CD14-positive monocyte (primary cell): ENCODE measurements around the gene COQ2. TPM values are rescaled to one million over a fixed set of nuclear protein-coding genes. Genes with fewer than 3 reads are reported as not detected.
A peak's percentile ranks its signal among the peaks of the same experiment; 100 is the strongest.

ENCODE experiments used
- DNase-seq, 3 donors: peaks; one replicate each; pipeline ENCODE4 v3.0.0-alpha.2; 2011 to 2022
- H2AFZ ChIP-seq: 2 replicates; pipeline ENCODE4 v1.6.0; 2012; ENCODE audit warnings: mild to moderate bottlenecking, low read depth, low read length, inconsistent platforms; ENCODE audit not compliant: insufficient read depth, poor library complexity, severe bottlenecking
- H3K27ac ChIP-seq, 2 donors: 1 replicate in 1 of 2; 2 replicates in 1 of 2; pipeline ENCODE4 v1.5.1; 2012 to 2013; ENCODE audit warnings: low read length in 2 of 2, control low read depth in 1 of 2, inconsistent platforms in 1 of 2, low read depth in 1 of 2, mild to moderate bottlenecking in 1 of 2
- H3K27me3 ChIP-seq, 2 donors: one replicate each; pipeline versions ENCODE4 v1.6.0 to v1.6.1; 2011 to 2013; ENCODE audit warnings: low read length in 2 of 2; ENCODE audit not compliant: control insufficient read depth in 2 of 2, insufficient read depth in 2 of 2
- H3K36me3 ChIP-seq, 2 donors: replicated peaks in 1 of 2; 1 replicate in 1 of 2; 2 replicates in 1 of 2; pipeline versions ENCODE4 v1.5.1 to v1.6.1; 2012 to 2013; ENCODE audit warnings: low read length in 2 of 2, control low read depth in 1 of 2, inconsistent platforms in 1 of 2, mild to moderate bottlenecking in 1 of 2; ENCODE audit not compliant: insufficient read depth in 2 of 2, control insufficient read depth in 1 of 2
- H3K4me1 ChIP-seq, 2 donors: 1 replicate in 1 of 2; 2 replicates in 1 of 2; pipeline versions ENCODE4 v1.5.1 to v1.6.1; 2012 to 2013; ENCODE audit warnings: low read length in 2 of 2, control low read depth in 1 of 2, inconsistent platforms in 1 of 2, mild to moderate bottlenecking in 1 of 2, moderate library complexity in 1 of 2; ENCODE audit not compliant: insufficient read depth in 2 of 2, control insufficient read depth in 1 of 2
- H3K4me2 ChIP-seq: replicated peaks from 2 replicates; pipeline ENCODE3; 2012; ENCODE audit warnings: low read length, moderate library complexity, mild to moderate bottlenecking; ENCODE audit not compliant: poor library complexity, severe bottlenecking; ENCODE audit errors: extremely low read depth
- H3K4me3 ChIP-seq, 3 experiments: fragments of 200-600 bp in 1 of 3; sonication (generic) in 1 of 3; replicated peaks in 1 of 3; 1 replicate in 2 of 3; 2 replicates in 1 of 3; pipeline ENCODE4 v1.5.1; 2011 to 2013; ENCODE audit warnings: low read length in 3 of 3, mild to moderate bottlenecking in 3 of 3, control low read depth in 2 of 3, low read depth in 2 of 3, inconsistent platforms in 1 of 3, moderate library complexity in 1 of 3
- H3K79me2 ChIP-seq: 2 replicates; pipeline ENCODE4 v1.6.0; 2012; ENCODE audit warnings: mild to moderate bottlenecking, control low read depth, inconsistent platforms, low read length, moderate library complexity; ENCODE audit not compliant: insufficient read depth
- H3K9ac ChIP-seq: 2 replicates; pipeline ENCODE4 v1.6.0; 2017; ENCODE audit warnings: low read length, mild to moderate bottlenecking; ENCODE audit not compliant: insufficient read depth, poor library complexity, severe bottlenecking
- H3K9me3 ChIP-seq, 2 donors: replicated peaks in 1 of 2; 1 replicate in 1 of 2; 2 replicates in 1 of 2; pipeline versions ENCODE4 v1.5.1 to v1.6.1; 2012 to 2013; ENCODE audit warnings: low read length in 2 of 2, control low read depth in 1 of 2; ENCODE audit not compliant: control insufficient read depth in 1 of 2, insufficient read depth in 1 of 2
- H4K20me1 ChIP-seq: 2 replicates; pipeline ENCODE4 v1.6.0; 2012; ENCODE audit warnings: mild to moderate bottlenecking, low read length, control low read depth, moderate library complexity; ENCODE audit not compliant: insufficient read depth
- H3K27ac Mint-ChIP-seq, 7 donors: one replicate each; pipeline ENCODE4 v1.8.0; 2020; ENCODE audit warnings: mild to moderate bottlenecking in 7 of 7, mixed read lengths in 7 of 7, moderate library complexity in 6 of 7, inconsistent platforms in 2 of 7
- H3K27me3 Mint-ChIP-seq, 3 donors: one replicate each; pipeline ENCODE4 v1.8.0; 2021 to 2022; ENCODE audit warnings: low read depth in 3 of 3, mild to moderate bottlenecking in 3 of 3, mixed read lengths in 3 of 3, moderate library complexity in 3 of 3, inconsistent platforms in 1 of 3
- H3K36me3 Mint-ChIP-seq, 2 donors: one replicate each; pipeline ENCODE4 v1.8.0; 2020; ENCODE audit warnings: mixed read lengths in 2 of 2, inconsistent platforms in 1 of 2, mild to moderate bottlenecking in 1 of 2
- H3K4me1 Mint-ChIP-seq: one replicate; pipeline ENCODE4 v1.8.0; 2020; ENCODE audit warnings: mild to moderate bottlenecking, mixed read lengths
- H3K4me3 Mint-ChIP-seq, 2 donors: one replicate each; pipeline ENCODE4 v1.8.0; 2020; ENCODE audit warnings: mild to moderate bottlenecking in 2 of 2, mixed read lengths in 2 of 2, moderate library complexity in 1 of 2
- H3K9me3 Mint-ChIP-seq, 7 donors: one replicate each; pipeline ENCODE4 v1.8.0; 2020 to 2022; ENCODE audit warnings: mixed read lengths in 7 of 7, mild to moderate bottlenecking in 6 of 7, moderate library complexity in 6 of 7, inconsistent platforms in 2 of 7
- CTCF ChIP-seq: fragments of 200-600 bp; IDR thresholded peaks from one replicate; pipeline ENCODE4 v1.8.0; 2022; ENCODE audit warnings: antibody characterized with exemption, mild to moderate bottlenecking
- WGBS: methylation state at CpG from one replicate; pipeline ENCODE4 v1.1.5; 2013; ENCODE audit warnings: missing lambda C conversion rate; ENCODE audit not compliant: insufficient coverage; 5-methylcytosine and 5-hydroxymethylcytosine counted together
- intact Hi-C, 2 donors: fragments of 100-400 bp; cut with micrococcal nuclease; formaldehyde crosslinking; loops; one replicate each; pipeline versions ENCODE4 v1.15.0 to v1.15.1; 2023
- polyA plus RNA-seq, 3 donors: library from polyadenylated mRNA; depleted of rRNA in 1 of 3; unstranded in 2 of 3; stranded (reverse) in 1 of 3; fragments of 300-500 nt in 2 of 3; fragments of >200 nt in 1 of 3; fragmentation: Illumina TruSeq in 2 of 3; gene quantifications; 1 replicate in 2 of 3; 2 replicates in 1 of 3; pipeline ENCODE4 v1.2.3, GENCODE V29; 2012 to 2021

Gene COQ2
- polyA plus RNA-seq, 3 donors: 14.7 to 48.6 (median 40.7) TPM

- Mint-ChIP-seq H3K4me1 (peaks cover 56% of the 10 kb centered on the region), H3K36me3 (peaks cover 6 to 12% of the 10 kb centered on the region in 2 donors), H3K9me3 (peaks cover 0 to 4% (median 0%) of the 10 kb centered on the region in 7 donors), H3K27me3 (peaks cover 0 to 5% (median 0%) of the 10 kb centered on the region in 3 donors), H3K4me3 (peak overlapping the region; percentile 64 to 78), H3K27ac (peak overlapping the region; percentile 30 to 95 (median 89))
- peak overlapping the region in 2 of 3 experiments; percentile 13 to 59 for H3K4me3 ChIP-seq
- H3K27me3 ChIP-seq: no peaks in the 10 kb centered on the region
- TF ChIP-seq CTCF: no peak
- peaks cover 3% of the 10 kb centered on the region for H3K79me2 ChIP-seq
- H3K4me1 ChIP-seq: peaks cover 46 to 59% of the 10 kb centered on the region in 2 donors
- peak overlapping the region; percentile 34 to 91 for H3K27ac ChIP-seq
- DNase-seq: peak in 1 of 3 donors; percentile 28
- H2AFZ ChIP-seq: peak overlapping the region; percentile 62
- H3K36me3 ChIP-seq: no peaks in the 10 kb centered on the region
- no peak overlapping the region for H3K9ac ChIP-seq
- peak overlapping the region; percentile 63 for H3K4me2 ChIP-seq
- WGBS: 47% methylated on average over 6 of the region's 16 CpGs
- intact Hi-C loops: no loop called here
- no peaks in the 10 kb centered on the region for H4K20me1 ChIP-seq
- no peaks in the 10 kb centered on the region for H3K9me3 ChIP-seq
Observed at GRCh38 chr4:83219344-83220331, 65.0 kb downstream of the COQ2 start.

- Mint-ChIP-seq H3K4me3 (peak overlapping the region; percentile 57 to 85), H3K36me3 (peaks cover 6 to 14% of the 10 kb centered on the region in 2 donors), H3K27ac (peak overlapping the region; percentile 87 to 97 (median 95)), H3K4me1 (peaks cover 58% of the 10 kb centered on the region), H3K9me3 (peaks cover 0 to 4% (median 0%) of the 10 kb centered on the region in 7 donors), H3K27me3 (peaks cover 0 to 5% (median 0%) of the 10 kb centered on the region in 3 donors)
- peak; percentile 71 to 87 (median 80) for DNase-seq
- no peak for TF ChIP-seq CTCF
- Histone ChIP-seq H3K4me2 (peak overlapping the region; percentile 72), H3K79me2 (peaks cover 3% of the 10 kb centered on the region), H3K9me3 (no peaks in the 10 kb centered on the region), H3K27ac (peak overlapping the region; percentile 77 to 91), H4K20me1 (no peaks in the 10 kb centered on the region), H3K4me3 (peak overlapping the region in 2 of 3 experiments; percentile 38 to 59), H3K9ac (peak overlapping the region; percentile 41), H3K4me1 (peaks cover 46 to 55% of the 10 kb centered on the region in 2 donors), H3K36me3 (no peaks in the 10 kb centered on the region), H2AFZ (peak overlapping the region; percentile 81), H3K27me3 (no peaks in the 10 kb centered on the region)
- intact Hi-C loops: no loop called here
- 29% methylated on average over 3 of the region's 8 CpGs for WGBS
Observed at GRCh38 chr4:83217721-83218522, 66.7 kb downstream of the COQ2 start.
